WTC11 (cell line): ENCODE results near the gene THRA. TPM values are rescaled to one million over a fixed set of nuclear protein-coding genes. Genes with fewer than 3 reads are reported as not detected.

Source experiments
- ATAC-seq: fragments of 200-7000 bp; cut with Tn5 transposase; 2 replicates; pipeline ENCODE4 v1.10.0; 2021; ENCODE audit warnings: mild to moderate bottlenecking, moderate library complexity
- CTCF ChIA-PET: fragments of 300-600 bp; sonication (Branson Sonifier 250); formaldehyde crosslinking; loops from one replicate; lab custom pipeline; 2021; ENCODE audit warnings: antibody characterized with exemption; lab: Charles Lee
- POLR2A ChIA-PET: fragments of 350-600 bp; sonication (Branson Sonifier 250); formaldehyde crosslinking; loops from one replicate; lab custom pipeline; 2021; ENCODE audit warnings: antibody characterized with exemption; lab: Charles Lee
- DNase-seq: peaks from one replicate; pipeline ENCODE4 v3.0.0; 2021; ENCODE audit warnings: low spot score
- H3K27ac Mint-ChIP-seq: 2 replicates; pipeline ENCODE4 v1.8.0; 2021; ENCODE audit warnings: mixed read lengths
- H3K27me3 Mint-ChIP-seq: 2 replicates; pipeline ENCODE4 v1.8.0; 2021; ENCODE audit warnings: low read depth, mild to moderate bottlenecking, moderate library complexity, mixed read lengths
- H3K36me3 Mint-ChIP-seq: 2 replicates; pipeline ENCODE4 v1.8.0; 2021; ENCODE audit warnings: mixed read lengths
- H3K4me1 Mint-ChIP-seq: 2 replicates; pipeline ENCODE4 v1.8.0; 2022; ENCODE audit warnings: mixed read lengths
- H3K4me3 Mint-ChIP-seq: 2 replicates; pipeline ENCODE4 v1.8.0; 2021; ENCODE audit warnings: mild to moderate bottlenecking, moderate library complexity, mixed read lengths
- H3K9me3 Mint-ChIP-seq: 2 replicates; pipeline ENCODE4 v1.8.0; 2021; ENCODE audit warnings: mixed read lengths
- ATF2 ChIP-seq: sonication (generic); formaldehyde crosslinking; IDR thresholded peaks from 2 replicates; pipeline ENCODE4 v1.8.1; 2022; ENCODE audit warnings: low read depth, missing genetic modification reagents, borderline replicate concordance
- CREM ChIP-seq: sonication (generic); formaldehyde crosslinking; IDR thresholded peaks from 2 replicates; pipeline ENCODE4 v1.8.1; 2022; ENCODE audit warnings: mild to moderate bottlenecking, missing genetic modification reagents, moderate library complexity
- E2F4 ChIP-seq: sonication (generic); formaldehyde crosslinking; IDR thresholded peaks from 2 replicates; pipeline ENCODE4 v1.8.1; 2022; ENCODE audit warnings: low read depth, mild to moderate bottlenecking, moderate library complexity, missing genetic modification reagents, borderline replicate concordance
- EMX1 ChIP-seq: fragments of 250-450 bp; sonication (Bioruptor Pico); IDR thresholded peaks from 2 replicates; pipeline ENCODE4 v1.8.0; 2021; ENCODE audit warnings: mild to moderate bottlenecking
- FOXP1 ChIP-seq: sonication (generic); formaldehyde crosslinking; IDR thresholded peaks from 2 replicates; pipeline ENCODE4 v1.8.0; 2022; ENCODE audit warnings: missing genetic modification reagents, mild to moderate bottlenecking, moderate library complexity, borderline replicate concordance
- GRHL2 ChIP-seq: fragments of 250-450 bp; sonication (Bioruptor Pico); IDR thresholded peaks from 2 replicates; pipeline ENCODE4 v1.8.0; 2022; ENCODE audit warnings: mild to moderate bottlenecking, moderate library complexity; ENCODE audit not compliant: insufficient replicate concordance, severe bottlenecking
- GTF2I ChIP-seq: fragments of 250-450 bp; sonication (Bioruptor Pico); conservative IDR thresholded peaks from 2 replicates; pipeline ENCODE4 v1.4.0; 2021; ENCODE audit warnings: mild to moderate bottlenecking
- HMGA2 ChIP-seq: fragments of 250-450 bp; sonication (Bioruptor Pico); IDR thresholded peaks from 2 replicates; pipeline ENCODE4 v1.4.0; 2021; ENCODE audit warnings: mild to moderate bottlenecking, moderate library complexity
- NFATC4 ChIP-seq: fragments of 250-450 bp; sonication (Bioruptor Pico); IDR thresholded peaks from 2 replicates; pipeline ENCODE4 v1.9.0; 2021; ENCODE audit warnings: mild to moderate bottlenecking
- PREB ChIP-seq: sonication (generic); formaldehyde crosslinking; IDR thresholded peaks from 2 replicates; pipeline ENCODE4 v1.8.1; 2022; ENCODE audit warnings: mild to moderate bottlenecking, missing genetic modification reagents, moderate library complexity, borderline replicate concordance
- PRRX2 ChIP-seq: fragments of 250-450 bp; sonication (Bioruptor Pico); IDR thresholded peaks from 2 replicates; pipeline ENCODE4 v1.8.0; 2021; ENCODE audit warnings: mild to moderate bottlenecking
- SMAD3 ChIP-seq: sonication (generic); formaldehyde crosslinking; IDR thresholded peaks from 2 replicates; pipeline ENCODE4 v1.8.0; 2022; ENCODE audit warnings: missing genetic modification reagents, mild to moderate bottlenecking, borderline replicate concordance
- USF2 ChIP-seq: sonication (generic); formaldehyde crosslinking; IDR thresholded peaks from 2 replicates; pipeline ENCODE4 v1.8.1; 2023; ENCODE audit warnings: mild to moderate bottlenecking, missing genetic modification reagents, moderate library complexity
- ZNF138 ChIP-seq: sonication (generic); formaldehyde crosslinking; conservative IDR thresholded peaks from 2 replicates; pipeline ENCODE4 v1.8.1; 2022; ENCODE audit warnings: mild to moderate bottlenecking, moderate library complexity, missing genetic modification reagents
- ZNF396 ChIP-seq: fragments of 250-450 bp; sonication (Bioruptor Pico); IDR thresholded peaks from 2 replicates; pipeline ENCODE4 v1.8.0; 2021; ENCODE audit warnings: mild to moderate bottlenecking, moderate library complexity, borderline replicate concordance
- ZNF423 ChIP-seq: fragments of 250-450 bp; sonication (Bioruptor Pico); IDR thresholded peaks from 2 replicates; pipeline ENCODE4 v2.1.2; 2022; ENCODE audit warnings: mild to moderate bottlenecking, moderate library complexity
- total RNA-seq: library from RNA; stranded (reverse); gene quantifications from 3 replicates; pipeline ENCODE4 v1.2.3, GENCODE V29; 2021
- TF ChIP-seq, protein P1 (sequence below): sonication (generic); formaldehyde crosslinking; IDR thresholded peaks from 2 replicates; pipeline ENCODE4 v1.8.1; 2023; ENCODE audit warnings: mild to moderate bottlenecking, missing genetic modification reagents, borderline replicate concordance
- TF ChIP-seq, protein P2 (sequence below): sonication (generic); formaldehyde crosslinking; IDR thresholded peaks from 2 replicates; pipeline ENCODE4 v1.8.0; 2022; ENCODE audit warnings: mild to moderate bottlenecking, missing genetic modification reagents

Gene THRA
- total RNA-seq, 1 experiment from 2014 or later: 15.9 TPM

GRCh38 chr17:40015998-40016985 lies 46.5 kb upstream of the THRA start:
- peaks cover 47% of the 10 kb centered on the region for H3K4me1 Mint-ChIP-seq
- H3K4me3 Mint-ChIP-seq: no peak overlapping the region
- H3K27ac Mint-ChIP-seq: no peak overlapping the region
- CTCF ChIA-PET: interaction anchor here (0.9 to 7.6 kb wide), 10 partner anchors 10 to 203 kb away, joined by 3 to 128 read pairs (median 12); partner anchors contain the start of gene WIPF2
- no peak for DNase-seq
- no peak for TF ChIP-seq GRHL2 (CRISPR knock-in tag)
- TF ChIP-seq FOXP1 (CRISPR knock-in tag): no peak
- no peak for TF ChIP-seq PRRX2 (CRISPR knock-in tag)
- TF ChIP-seq SMAD3 (CRISPR knock-in tag): no peak
- no peak for TF ChIP-seq E2F4 (CRISPR knock-in tag)
- TF ChIP-seq PREB (CRISPR knock-in tag): no peak
- no peak for TF ChIP-seq CREM
- no peak for TF ChIP-seq ATF2
- TF ChIP-seq ZNF423: no peak
- TF ChIP-seq, protein P1, sequence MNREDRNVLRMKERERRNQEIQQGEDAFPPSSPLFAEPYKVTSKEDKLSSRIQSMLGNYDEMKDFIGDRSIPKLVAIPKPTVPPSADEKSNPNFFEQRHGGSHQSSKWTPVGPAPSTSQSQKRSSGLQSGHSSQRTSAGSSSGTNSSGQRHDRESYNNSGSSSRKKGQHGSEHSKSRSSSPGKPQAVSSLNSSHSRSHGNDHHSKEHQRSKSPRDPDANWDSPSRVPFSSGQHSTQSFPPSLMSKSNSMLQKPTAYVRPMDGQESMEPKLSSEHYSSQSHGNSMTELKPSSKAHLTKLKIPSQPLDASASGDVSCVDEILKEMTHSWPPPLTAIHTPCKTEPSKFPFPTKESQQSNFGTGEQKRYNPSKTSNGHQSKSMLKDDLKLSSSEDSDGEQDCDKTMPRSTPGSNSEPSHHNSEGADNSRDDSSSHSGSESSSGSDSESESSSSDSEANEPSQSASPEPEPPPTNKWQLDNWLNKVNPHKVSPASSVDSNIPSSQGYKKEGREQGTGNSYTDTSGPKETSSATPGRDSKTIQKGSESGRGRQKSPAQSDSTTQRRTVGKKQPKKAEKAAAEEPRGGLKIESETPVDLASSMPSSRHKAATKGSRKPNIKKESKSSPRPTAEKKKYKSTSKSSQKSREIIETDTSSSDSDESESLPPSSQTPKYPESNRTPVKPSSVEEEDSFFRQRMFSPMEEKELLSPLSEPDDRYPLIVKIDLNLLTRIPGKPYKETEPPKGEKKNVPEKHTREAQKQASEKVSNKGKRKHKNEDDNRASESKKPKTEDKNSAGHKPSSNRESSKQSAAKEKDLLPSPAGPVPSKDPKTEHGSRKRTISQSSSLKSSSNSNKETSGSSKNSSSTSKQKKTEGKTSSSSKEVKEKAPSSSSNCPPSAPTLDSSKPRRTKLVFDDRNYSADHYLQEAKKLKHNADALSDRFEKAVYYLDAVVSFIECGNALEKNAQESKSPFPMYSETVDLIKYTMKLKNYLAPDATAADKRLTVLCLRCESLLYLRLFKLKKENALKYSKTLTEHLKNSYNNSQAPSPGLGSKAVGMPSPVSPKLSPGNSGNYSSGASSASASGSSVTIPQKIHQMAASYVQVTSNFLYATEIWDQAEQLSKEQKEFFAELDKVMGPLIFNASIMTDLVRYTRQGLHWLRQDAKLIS (CRISPR knock-in tag): no peak
- no peak for TF ChIP-seq EMX1 (CRISPR knock-in tag)
- TF ChIP-seq HMGA2: no peak
- TF ChIP-seq, all 79 proteins: peak for 0
- POLR2A ChIA-PET: interaction anchor here (0.6 to 1.2 kb wide), 3 partner anchors 9 to 97 kb away, joined by 3 read pairs; no protein-coding TSS in a partner anchor
- no peak for ATAC-seq
- H3K9me3 Mint-ChIP-seq: peaks cover 13% of the 10 kb centered on the region
- no peaks in the 10 kb centered on the region for H3K27me3 Mint-ChIP-seq
- peaks cover 10% of the 10 kb centered on the region for H3K36me3 Mint-ChIP-seq

- Mint-ChIP-seq H3K27me3 (no peaks in the 10 kb centered on the region), H3K9me3 (peaks cover under 1% of the 10 kb centered on the region; the same call in 1 of the 2 replicates), H3K4me1 (peaks cover 38% of the 10 kb centered on the region), H3K36me3 (peaks cover 12% of the 10 kb centered on the region), H3K27ac (no peak overlapping the region; the same call in 1 of the 2 replicates), H3K4me3 (no peak overlapping the region)
- ATAC-seq (no peak), DNase-seq (no peak)
- POLR2A ChIA-PET: interaction anchor here (0.6 to 1.2 kb wide), 3 partner anchors 12 to 96 kb away, joined by 3 read pairs; no protein-coding TSS in a partner anchor
- CTCF ChIA-PET: interaction anchor here (0.6 to 7.6 kb wide), 15 partner anchors 8 to 394 kb away, joined by 3 to 128 read pairs (median 4); partner anchors contain the start of gene NR1D1
- TF ChIP-seq USF2 (CRISPR knock-in tag) (no peak), NFATC4 (no peak), ZNF138 (CRISPR knock-in tag) (no peak), ATF2 (no peak), GTF2I (CRISPR knock-in tag) (no peak), ZNF396 (CRISPR knock-in tag) (no peak)
- TF ChIP-seq, protein P2, sequence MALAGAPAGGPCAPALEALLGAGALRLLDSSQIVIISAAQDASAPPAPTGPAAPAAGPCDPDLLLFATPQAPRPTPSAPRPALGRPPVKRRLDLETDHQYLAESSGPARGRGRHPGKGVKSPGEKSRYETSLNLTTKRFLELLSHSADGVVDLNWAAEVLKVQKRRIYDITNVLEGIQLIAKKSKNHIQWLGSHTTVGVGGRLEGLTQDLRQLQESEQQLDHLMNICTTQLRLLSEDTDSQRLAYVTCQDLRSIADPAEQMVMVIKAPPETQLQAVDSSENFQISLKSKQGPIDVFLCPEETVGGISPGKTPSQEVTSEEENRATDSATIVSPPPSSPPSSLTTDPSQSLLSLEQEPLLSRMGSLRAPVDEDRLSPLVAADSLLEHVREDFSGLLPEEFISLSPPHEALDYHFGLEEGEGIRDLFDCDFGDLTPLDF: no peak
Observed at GRCh38 chr17:40017422-40018080, 45.2 kb upstream of the THRA start.
